Neural cell (in vitro differentiated cells): Measurements from ENCODE around the gene NLN. TPM values are rescaled to one million over a fixed set of nuclear protein-coding genes. Genes with fewer than 3 reads are reported as not detected.

Source experiments
- H2AFZ ChIP-seq: fragments of 200-600, 300-800 bp; sonication (generic), shearing (Covaris generic); 2 replicates; pipeline ENCODE4 v1.6.0; 2014; ENCODE audit warnings: low read depth, mild to moderate bottlenecking, antibody characterized with exemption, low read length, moderate library complexity
- H3F3A ChIP-seq: fragments of 200-600 bp; shearing (Covaris generic); 2 replicates; pipeline ENCODE4 v1.6.1; 2016; ENCODE audit warnings: mild to moderate bottlenecking, moderate library complexity, mixed read lengths, antibody characterized with exemption, low read length; ENCODE audit not compliant: insufficient read depth, poor library complexity, severe bottlenecking
- H3K27ac ChIP-seq: fragments of 200-600, 300-800 bp; sonication (generic), shearing (Covaris generic); 2 replicates; pipeline ENCODE4 v1.5.1; 2014; ENCODE audit warnings: mild to moderate bottlenecking, low read length, moderate library complexity
- H3K27me3 ChIP-seq: fragments of 300-800, 200-600 bp; sonication (generic), shearing (Covaris generic); 2 replicates; pipeline ENCODE4 v1.6.0; 2014; ENCODE audit warnings: mild to moderate bottlenecking, low read depth, low read length, moderate library complexity; ENCODE audit not compliant: insufficient read depth
- H3K36me3 ChIP-seq: fragments of 300-800, 200-600 bp; sonication (generic), shearing (Covaris generic); 2 replicates; pipeline ENCODE4 v1.5.1; 2014; ENCODE audit warnings: mild to moderate bottlenecking, antibody characterized with exemption, low read length, moderate library complexity; ENCODE audit not compliant: insufficient read depth
- H3K4me2 ChIP-seq: fragments of 300-800, 200-600 bp; sonication (generic), shearing (Covaris generic); 2 replicates; pipeline ENCODE4 v1.6.0; 2014; ENCODE audit warnings: mild to moderate bottlenecking, low read length
- H3K4me3 ChIP-seq: fragments of 300-800, 200-600 bp; sonication (generic), shearing (Covaris generic); 2 replicates; pipeline ENCODE4 v1.5.1; 2014; ENCODE audit warnings: mild to moderate bottlenecking, low read length, moderate library complexity
- H3K79me2 ChIP-seq: fragments of 200-600 bp; shearing (Covaris generic); replicated peaks from 2 replicates; pipeline ENCODE4 v1.6.0; 2014; ENCODE audit warnings: mild to moderate bottlenecking, low read length, moderate library complexity; ENCODE audit not compliant: insufficient read depth
- H3K9ac ChIP-seq: fragments of 300-800, 200-600 bp; sonication (generic), shearing (Covaris generic); 2 replicates; pipeline ENCODE4 v1.6.1; 2016; ENCODE audit warnings: mild to moderate bottlenecking, low read length, mixed read lengths
- H3K9me2 ChIP-seq: fragments of 200-600 bp; shearing (Covaris generic); 2 replicates; pipeline ENCODE4 v1.6.1; 2016; ENCODE audit warnings: mild to moderate bottlenecking, low read length, mixed read lengths; ENCODE audit not compliant: insufficient read depth
- H3K9me3 ChIP-seq: fragments of 200-600, 300-800 bp; sonication (generic), shearing (Covaris generic); 2 replicates; pipeline ENCODE4 v1.6.1; 2016; ENCODE audit warnings: mild to moderate bottlenecking, mixed run types, low read length, moderate library complexity, mixed read lengths
- H4K20me1 ChIP-seq: fragments of 200-600 bp; shearing (Covaris generic); 2 replicates; pipeline ENCODE4 v1.6.1; 2016; ENCODE audit warnings: mild to moderate bottlenecking, mixed run types; ENCODE audit not compliant: insufficient read depth
- CTCF ChIP-seq: fragments of 450-650 bp; IDR thresholded peaks from 2 replicates; pipeline ENCODE4 v1.5.1; 2014; ENCODE audit warnings: antibody characterized with exemption, mild to moderate bottlenecking, moderate library complexity; ENCODE audit not compliant: poor library complexity, severe bottlenecking
- EP300 ChIP-seq: fragments of 450-650 bp; conservative IDR thresholded peaks from 2 replicates; pipeline ENCODE4 v1.6.1; 2014; ENCODE audit warnings: antibody characterized with exemption, mild to moderate bottlenecking, moderate library complexity; ENCODE audit not compliant: poor library complexity, severe bottlenecking
- EZH2 ChIP-seq: fragments of 200-600, 300-800 bp; shearing (Covaris generic), sonication (generic); IDR thresholded peaks from 2 replicates; pipeline ENCODE4 v1.6.1; 2014; ENCODE audit warnings: antibody characterized with exemption, low read length, borderline replicate concordance, mild to moderate bottlenecking; ENCODE audit not compliant: insufficient read depth, poor library complexity, severe bottlenecking
- MXI1 ChIP-seq: fragments of 450-650 bp; conservative IDR thresholded peaks from 2 replicates; pipeline ENCODE4 v1.6.1; 2014; ENCODE audit warnings: antibody characterized with exemption, mild to moderate bottlenecking; ENCODE audit not compliant: poor library complexity, severe bottlenecking
- POLR2AphosphoS5 ChIP-seq: IDR thresholded peaks from 2 replicates; pipeline ENCODE4 v1.6.1; 2012
- RAD21 ChIP-seq: fragments of 450-650 bp; conservative IDR thresholded peaks from 2 replicates; pipeline ENCODE4 v1.6.1; 2014; ENCODE audit warnings: antibody characterized with exemption, mild to moderate bottlenecking, moderate library complexity
- REST ChIP-seq: IDR thresholded peaks from 2 replicates; pipeline ENCODE4 v1.6.1; 2012; ENCODE audit warnings: borderline replicate concordance
- SMC3 ChIP-seq: fragments of 450-650 bp; conservative IDR thresholded peaks from 2 replicates; pipeline ENCODE4 v1.6.1; 2014; ENCODE audit warnings: antibody characterized with exemption, mild to moderate bottlenecking, moderate library complexity; ENCODE audit not compliant: poor library complexity
- TAF1 ChIP-seq: IDR thresholded peaks from 2 replicates; pipeline ENCODE4 v1.6.1; 2012; ENCODE audit warnings: low read depth
- polyA plus RNA-seq: library from polyadenylated mRNA; depleted of rRNA; stranded (reverse); fragments of >200 nt; gene quantifications from 2 replicates; pipeline ENCODE4 v1.2.3, GENCODE V29; 2014

The NLN gene
- polyA plus RNA-seq, 1 donor from 2014 or later: 18.7 TPM

GRCh38 chr5:65828022-65828896 is 106.3 kb downstream of the NLN start:
- H3K9me2 ChIP-seq: no peaks in the 10 kb centered on the region
- H2AFZ ChIP-seq: no peak overlapping the region
- H4K20me1 ChIP-seq: no peaks in the 10 kb centered on the region
- H3K4me3 ChIP-seq: no peak overlapping the region
- H3K9ac ChIP-seq: no peak overlapping the region
- TF ChIP-seq TAF1: no peak
- TF ChIP-seq EZH2: no peak
- TF ChIP-seq RAD21: no peak
- TF ChIP-seq REST: no peak
- TF ChIP-seq POLR2AphosphoS5: no peak
- no peak for TF ChIP-seq SMC3
- TF ChIP-seq EP300: no peak
- no peak for TF ChIP-seq CTCF
- TF ChIP-seq MXI1: no peak
- no peaks in the 10 kb centered on the region for H3F3A ChIP-seq
- H3K36me3 ChIP-seq: no peaks in the 10 kb centered on the region
- H3K4me2 ChIP-seq: no peak overlapping the region
- H3K79me2 ChIP-seq: no peaks in the 10 kb centered on the region
- H3K9me3 ChIP-seq: no peaks in the 10 kb centered on the region
- H3K27me3 ChIP-seq: no peaks in the 10 kb centered on the region
- H3K27ac ChIP-seq: no peak overlapping the region

GRCh38 chr5:65830856-65831255 is 108.9 kb downstream of the NLN start:
- Histone ChIP-seq H3K36me3 (no peaks in the 10 kb centered on the region), H3K9me3 (no peaks in the 10 kb centered on the region), H3K9ac (no peak overlapping the region), H3K27ac (no peak overlapping the region), H3K27me3 (no peaks in the 10 kb centered on the region), H3F3A (no peaks in the 10 kb centered on the region), H4K20me1 (no peaks in the 10 kb centered on the region), H3K4me3 (no peak overlapping the region), H3K4me2 (no peak overlapping the region), H3K9me2 (no peaks in the 10 kb centered on the region), H3K79me2 (no peaks in the 10 kb centered on the region), H2AFZ (no peak overlapping the region)
- TF ChIP-seq EP300 (no peak), REST (no peak), EZH2 (no peak), CTCF (no peak), TAF1 (no peak), SMC3 (no peak), MXI1 (no peak), POLR2AphosphoS5 (no peak), RAD21 (no peak)
